GM12878 (cell line): ENCODE data around the gene RAPGEF6. TPM values are rescaled to one million over a fixed set of nuclear protein-coding genes. Genes with fewer than 3 reads are reported as not detected.

ENCODE experiments used
- CBFB ChIP-seq: IDR thresholded peaks from 2 replicates; pipeline ENCODE4 v1.6.1; 2016; ENCODE audit warnings: antibody characterized with exemption, low read depth
- CHD4 ChIP-seq: fragments of 200-600 bp; sonication (generic); IDR thresholded peaks from 2 replicates; pipeline ENCODE4 v1.6.1; 2016; ENCODE audit warnings: mild to moderate bottlenecking
- CREB1 ChIP-seq: IDR thresholded peaks from 2 replicates; pipeline ENCODE4 v1.6.1; 2012; ENCODE audit warnings: low read depth, mild to moderate bottlenecking, inconsistent platforms
- FOS ChIP-seq: IDR thresholded peaks from 3 replicates; pipeline ENCODE4 v1.6.1; 2011; ENCODE audit warnings: borderline replicate concordance; ENCODE audit not compliant: insufficient read length; ENCODE audit errors: extremely low read depth
- FOXK2 ChIP-seq: fragments of 450-650 bp; IDR thresholded peaks from 2 replicates; pipeline ENCODE4 v1.6.1; 2017; ENCODE audit warnings: mild to moderate bottlenecking, moderate library complexity
- IKZF2 ChIP-seq, 2 experiments: fragments of 450-650 bp; IDR thresholded peaks; 2 replicates each; pipeline ENCODE4 v1.6.1; 2017; ENCODE audit warnings: mild to moderate bottlenecking in 2 of 2, moderate library complexity in 2 of 2
- KDM1A ChIP-seq: fragments of 200-600 bp; sonication (generic); IDR thresholded peaks from 2 replicates; pipeline ENCODE4 v1.6.1; 2016; ENCODE audit warnings: borderline replicate concordance
- MXI1 ChIP-seq: fragments of 150-350 bp; IDR thresholded peaks from 2 replicates; pipeline ENCODE4 v1.6.1; 2011; ENCODE audit warnings: low read depth, mild to moderate bottlenecking, inconsistent platforms, low read length, improper control_type of control experiment
- NFYA ChIP-seq: IDR thresholded peaks from 2 replicates; pipeline ENCODE4 v1.6.1; 2011; ENCODE audit warnings: low read depth, mild to moderate bottlenecking, low read length, improper control_type of control experiment, borderline replicate concordance
- NFYB ChIP-seq: IDR thresholded peaks from 2 replicates; pipeline ENCODE4 v1.6.1; 2011; ENCODE audit warnings: low read depth, mild to moderate bottlenecking, low read length, improper control_type of control experiment, moderate library complexity; ENCODE audit not compliant: insufficient read depth
- SMAD1 ChIP-seq: fragments of 450-650 bp; IDR thresholded peaks from 2 replicates; pipeline ENCODE4 v1.6.1; 2018; ENCODE audit warnings: mild to moderate bottlenecking, low read depth; ENCODE audit not compliant: partially characterized antibody
- SMARCA5 ChIP-seq: fragments of 450-650 bp; IDR thresholded peaks from 2 replicates; pipeline ENCODE4 v1.6.1; 2017; ENCODE audit warnings: mild to moderate bottlenecking
- SREBF2 ChIP-seq: IDR thresholded peaks from 2 replicates; pipeline ENCODE4 v1.6.1; 2012; ENCODE audit warnings: mild to moderate bottlenecking, low read length
- YY1 ChIP-seq: IDR thresholded peaks from 2 replicates; pipeline ENCODE4 v1.6.1; 2011; ENCODE audit warnings: low read depth, mild to moderate bottlenecking, low read length
- ZBED1 ChIP-seq: IDR thresholded peaks from 2 replicates; pipeline ENCODE4 v1.6.1; 2016; ENCODE audit warnings: borderline replicate concordance
- ZNF622 ChIP-seq: fragments of 450-650 bp; IDR thresholded peaks from 2 replicates; pipeline ENCODE4 v1.6.1; 2017; ENCODE audit warnings: mild to moderate bottlenecking, inconsistent platforms
- polyA plus RNA-seq, 11 experiments: library from polyadenylated mRNA; depleted of rRNA in 4 of 11; unstranded in 6 of 11; stranded (reverse) in 5 of 11; fragments of >200 nt; fragmentation: Nextera tagmentation in 4 of 11; fragmentation: Illumina TruSeq in 1 of 11; extraction: Ambion mirVana in 4 of 11; extraction: Trizol in 1 of 11; gene quantifications; 1 replicate in 1 of 11; 2 replicates in 10 of 11; pipeline versions ENCODE4 v1.2.1 to v1.2.3, GENCODE V29; 2011 to 2016; ENCODE audit warnings: inconsistent platforms in 2 of 11, missing spikeins in 2 of 11, low read depth in 1 of 11
- total RNA-seq, 4 experiments: library from RNA; depleted of rRNA in 3 of 4; stranded (reverse); fragments of >200 nt in 3 of 4; fragmentation: Illumina TruSeq in 1 of 4; extraction: Trizol in 1 of 4; gene quantifications; 2 replicates each; pipeline versions ENCODE4 v1.2.1 to v1.2.3, GENCODE V29; 2013 to 2021
- TF ChIP-seq, protein P1 (sequence below): fragments of 450-650 bp; conservative IDR thresholded peaks from 2 replicates; pipeline ENCODE4 v1.6.1; 2017; ENCODE audit warnings: mild to moderate bottlenecking, moderate library complexity
- TF ChIP-seq, protein P2 (sequence below): fragments of 450-650 bp; IDR thresholded peaks from 2 replicates; pipeline ENCODE4 v1.6.1; 2017; ENCODE audit warnings: mild to moderate bottlenecking
- TF ChIP-seq, protein P3 (sequence below): fragments of 450-650 bp; formaldehyde crosslinking; IDR thresholded peaks from 2 replicates; pipeline ENCODE4 v1.4.0; 2020; ENCODE audit warnings: mild to moderate bottlenecking, moderate library complexity
- TF ChIP-seq, protein P4 (sequence below): fragments of 450-650 bp; IDR thresholded peaks from 2 replicates; pipeline ENCODE4 v1.6.1; 2017; ENCODE audit warnings: mild to moderate bottlenecking, moderate library complexity

RAPGEF6 gene
- total and polyA plus RNA-seq, 10 of the 15 experiments (the other 5 are each of a cell fraction or from before 2014, with no cell fraction given): 2.9 to 24.0 (median 14.2) TPM

DNA sequence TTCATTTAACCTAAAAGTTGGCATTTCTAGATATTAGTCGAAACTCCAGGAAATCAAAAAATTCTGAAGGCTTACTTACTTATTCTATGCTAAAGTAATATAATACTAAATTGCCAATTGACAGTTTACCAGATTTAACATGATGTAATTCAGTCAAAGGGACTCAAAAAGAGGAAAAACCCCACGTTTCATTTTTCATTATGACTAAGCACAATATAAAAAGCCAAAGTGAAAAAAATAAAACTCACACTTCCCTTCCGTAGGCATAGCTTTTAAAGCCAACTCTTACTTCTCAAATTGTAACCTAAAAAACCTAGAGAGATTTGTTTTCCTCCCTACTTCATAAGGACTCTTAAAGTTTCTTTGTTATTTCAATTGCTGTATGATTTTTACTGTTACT, 146.6 kb downstream of the RAPGEF6 start (continued):
- peak; percentile 66; the same call in 1 of the 2 replicates for TF ChIP-seq CREB1
- TF ChIP-seq, protein P1, sequence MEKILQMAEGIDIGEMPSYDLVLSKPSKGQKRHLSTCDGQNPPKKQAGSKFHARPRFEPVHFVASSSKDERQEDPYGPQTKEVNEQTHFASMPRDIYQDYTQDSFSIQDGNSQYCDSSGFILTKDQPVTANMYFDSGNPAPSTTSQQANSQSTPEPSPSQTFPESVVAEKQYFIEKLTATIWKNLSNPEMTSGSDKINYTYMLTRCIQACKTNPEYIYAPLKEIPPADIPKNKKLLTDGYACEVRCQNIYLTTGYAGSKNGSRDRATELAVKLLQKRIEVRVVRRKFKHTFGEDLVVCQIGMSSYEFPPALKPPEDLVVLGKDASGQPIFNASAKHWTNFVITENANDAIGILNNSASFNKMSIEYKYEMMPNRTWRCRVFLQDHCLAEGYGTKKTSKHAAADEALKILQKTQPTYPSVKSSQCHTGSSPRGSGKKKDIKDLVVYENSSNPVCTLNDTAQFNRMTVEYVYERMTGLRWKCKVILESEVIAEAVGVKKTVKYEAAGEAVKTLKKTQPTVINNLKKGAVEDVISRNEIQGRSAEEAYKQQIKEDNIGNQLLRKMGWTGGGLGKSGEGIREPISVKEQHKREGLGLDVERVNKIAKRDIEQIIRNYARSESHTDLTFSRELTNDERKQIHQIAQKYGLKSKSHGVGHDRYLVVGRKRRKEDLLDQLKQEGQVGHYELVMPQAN: no peak
- TF ChIP-seq SMAD1: no peak
- TF ChIP-seq, protein P2, sequence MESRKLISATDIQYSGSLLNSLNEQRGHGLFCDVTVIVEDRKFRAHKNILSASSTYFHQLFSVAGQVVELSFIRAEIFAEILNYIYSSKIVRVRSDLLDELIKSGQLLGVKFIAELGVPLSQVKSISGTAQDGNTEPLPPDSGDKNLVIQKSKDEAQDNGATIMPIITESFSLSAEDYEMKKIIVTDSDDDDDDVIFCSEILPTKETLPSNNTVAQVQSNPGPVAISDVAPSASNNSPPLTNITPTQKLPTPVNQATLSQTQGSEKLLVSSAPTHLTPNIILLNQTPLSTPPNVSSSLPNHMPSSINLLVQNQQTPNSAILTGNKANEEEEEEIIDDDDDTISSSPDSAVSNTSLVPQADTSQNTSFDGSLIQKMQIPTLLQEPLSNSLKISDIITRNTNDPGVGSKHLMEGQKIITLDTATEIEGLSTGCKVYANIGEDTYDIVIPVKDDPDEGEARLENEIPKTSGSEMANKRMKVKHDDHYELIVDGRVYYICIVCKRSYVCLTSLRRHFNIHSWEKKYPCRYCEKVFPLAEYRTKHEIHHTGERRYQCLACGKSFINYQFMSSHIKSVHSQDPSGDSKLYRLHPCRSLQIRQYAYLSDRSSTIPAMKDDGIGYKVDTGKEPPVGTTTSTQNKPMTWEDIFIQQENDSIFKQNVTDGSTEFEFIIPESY: no peak
- no peak for TF ChIP-seq ZNF622
- TF ChIP-seq, protein P3, sequence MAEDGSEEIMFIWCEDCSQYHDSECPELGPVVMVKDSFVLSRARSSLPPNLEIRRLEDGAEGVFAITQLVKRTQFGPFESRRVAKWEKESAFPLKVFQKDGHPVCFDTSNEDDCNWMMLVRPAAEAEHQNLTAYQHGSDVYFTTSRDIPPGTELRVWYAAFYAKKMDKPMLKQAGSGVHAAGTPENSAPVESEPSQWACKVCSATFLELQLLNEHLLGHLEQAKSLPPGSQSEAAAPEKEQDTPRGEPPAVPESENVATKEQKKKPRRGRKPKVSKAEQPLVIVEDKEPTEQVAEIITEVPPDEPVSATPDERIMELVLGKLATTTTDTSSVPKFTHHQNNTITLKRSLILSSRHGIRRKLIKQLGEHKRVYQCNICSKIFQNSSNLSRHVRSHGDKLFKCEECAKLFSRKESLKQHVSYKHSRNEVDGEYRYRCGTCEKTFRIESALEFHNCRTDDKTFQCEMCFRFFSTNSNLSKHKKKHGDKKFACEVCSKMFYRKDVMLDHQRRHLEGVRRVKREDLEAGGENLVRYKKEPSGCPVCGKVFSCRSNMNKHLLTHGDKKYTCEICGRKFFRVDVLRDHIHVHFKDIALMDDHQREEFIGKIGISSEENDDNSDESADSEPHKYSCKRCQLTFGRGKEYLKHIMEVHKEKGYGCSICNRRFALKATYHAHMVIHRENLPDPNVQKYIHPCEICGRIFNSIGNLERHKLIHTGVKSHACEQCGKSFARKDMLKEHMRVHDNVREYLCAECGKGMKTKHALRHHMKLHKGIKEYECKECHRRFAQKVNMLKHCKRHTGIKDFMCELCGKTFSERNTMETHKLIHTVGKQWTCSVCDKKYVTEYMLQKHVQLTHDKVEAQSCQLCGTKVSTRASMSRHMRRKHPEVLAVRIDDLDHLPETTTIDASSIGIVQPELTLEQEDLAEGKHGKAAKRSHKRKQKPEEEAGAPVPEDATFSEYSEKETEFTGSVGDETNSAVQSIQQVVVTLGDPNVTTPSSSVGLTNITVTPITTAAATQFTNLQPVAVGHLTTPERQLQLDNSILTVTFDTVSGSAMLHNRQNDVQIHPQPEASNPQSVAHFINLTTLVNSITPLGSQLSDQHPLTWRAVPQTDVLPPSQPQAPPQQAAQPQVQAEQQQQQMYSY (CRISPR knock-in tag): no peak
- TF ChIP-seq YY1: no peak
- no peak for TF ChIP-seq CHD4
- TF ChIP-seq, protein P4, sequence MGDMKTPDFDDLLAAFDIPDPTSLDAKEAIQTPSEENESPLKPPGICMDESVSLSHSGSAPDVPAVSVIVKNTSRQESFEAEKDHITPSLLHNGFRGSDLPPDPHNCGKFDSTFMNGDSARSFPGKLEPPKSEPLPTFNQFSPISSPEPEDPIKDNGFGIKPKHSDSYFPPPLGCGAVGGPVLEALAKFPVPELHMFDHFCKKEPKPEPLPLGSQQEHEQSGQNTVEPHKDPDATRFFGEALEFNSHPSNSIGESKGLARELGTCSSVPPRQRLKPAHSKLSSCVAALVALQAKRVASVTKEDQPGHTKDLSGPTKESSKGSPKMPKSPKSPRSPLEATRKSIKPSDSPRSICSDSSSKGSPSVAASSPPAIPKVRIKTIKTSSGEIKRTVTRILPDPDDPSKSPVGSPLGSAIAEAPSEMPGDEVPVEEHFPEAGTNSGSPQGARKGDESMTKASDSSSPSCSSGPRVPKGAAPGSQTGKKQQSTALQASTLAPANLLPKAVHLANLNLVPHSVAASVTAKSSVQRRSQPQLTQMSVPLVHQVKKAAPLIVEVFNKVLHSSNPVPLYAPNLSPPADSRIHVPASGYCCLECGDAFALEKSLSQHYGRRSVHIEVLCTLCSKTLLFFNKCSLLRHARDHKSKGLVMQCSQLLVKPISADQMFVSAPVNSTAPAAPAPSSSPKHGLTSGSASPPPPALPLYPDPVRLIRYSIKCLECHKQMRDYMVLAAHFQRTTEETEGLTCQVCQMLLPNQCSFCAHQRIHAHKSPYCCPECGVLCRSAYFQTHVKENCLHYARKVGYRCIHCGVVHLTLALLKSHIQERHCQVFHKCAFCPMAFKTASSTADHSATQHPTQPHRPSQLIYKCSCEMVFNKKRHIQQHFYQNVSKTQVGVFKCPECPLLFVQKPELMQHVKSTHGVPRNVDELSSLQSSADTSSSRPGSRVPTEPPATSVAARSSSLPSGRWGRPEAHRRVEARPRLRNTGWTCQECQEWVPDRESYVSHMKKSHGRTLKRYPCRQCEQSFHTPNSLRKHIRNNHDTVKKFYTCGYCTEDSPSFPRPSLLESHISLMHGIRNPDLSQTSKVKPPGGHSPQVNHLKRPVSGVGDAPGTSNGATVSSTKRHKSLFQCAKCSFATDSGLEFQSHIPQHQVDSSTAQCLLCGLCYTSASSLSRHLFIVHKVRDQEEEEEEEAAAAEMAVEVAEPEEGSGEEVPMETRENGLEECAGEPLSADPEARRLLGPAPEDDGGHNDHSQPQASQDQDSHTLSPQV: no peak
- TF ChIP-seq CBFB: no peak
- no peak for TF ChIP-seq NFYA
- no peak for TF ChIP-seq FOS
- TF ChIP-seq KDM1A: no peak
- TF ChIP-seq NFYB: no peak
- TF ChIP-seq MXI1: 0 out of 2 replicates have a peak, but pooled peaks have one; percentile 37
- TF ChIP-seq ZBED1: 0 out of 2 replicates have a peak, but pooled peaks have one; percentile 28
- TF ChIP-seq SREBF2: no peak
- peak; percentile 80 to 83 for TF ChIP-seq IKZF2 (IDR thresholded peaks at IDR 0.05)
- no peak for TF ChIP-seq FOXK2
- TF ChIP-seq SMARCA5: no peak
